Mucosa of stomach (tissue), 1 donor: ENCODE measurements around the gene ALG14.
"Not testable (repeated sequence)": the region's sequence is repeated elsewhere in the genome, so short reads cannot be mapped to it uniquely, and the experiment has no call there.

Experiments
- H3K27me3 ChIP-seq: one replicate; pipeline ENCODE4 v1.7.0; 2013; ENCODE audit warnings: mild to moderate bottlenecking, low read length; ENCODE audit not compliant: control insufficient read depth, insufficient read depth
- H3K36me3 ChIP-seq: one replicate; pipeline ENCODE4 v1.7.0; 2013; ENCODE audit warnings: low read length; ENCODE audit not compliant: control insufficient read depth, insufficient read depth
- H3K4me1 ChIP-seq: one replicate; pipeline ENCODE4 v1.7.0; 2013; ENCODE audit warnings: mild to moderate bottlenecking, low read length; ENCODE audit not compliant: control insufficient read depth, insufficient read depth
- H3K4me3 ChIP-seq: one replicate; pipeline ENCODE4 v1.7.0; 2013; ENCODE audit warnings: low read length
- H3K9ac ChIP-seq: one replicate; pipeline ENCODE4 v1.7.0; 2013; ENCODE audit warnings: mild to moderate bottlenecking, low read length, moderate library complexity
- H3K9me3 ChIP-seq: one replicate; pipeline ENCODE4 v1.7.0; 2013; ENCODE audit warnings: mild to moderate bottlenecking, low read length, moderate library complexity; ENCODE audit not compliant: control insufficient read depth
- donor health status: Pancreatic carcinoma.

ALG14 gene

GRCh38 chr1:95034506-95034905 is 38.2 kb downstream of the ALG14 start:
- Histone ChIP-seq H3K27me3 (no peaks in the 10 kb centered on the region), H3K9me3 (no peaks in the 10 kb centered on the region), H3K9ac (no peak overlapping the region), H3K4me3 (no peak overlapping the region), H3K4me1 (no peaks in the 10 kb centered on the region), H3K36me3 (no peaks in the 10 kb centered on the region)

GRCh38 chr1:95033843-95034242 is 38.9 kb downstream of the ALG14 start:
- H3K9ac ChIP-seq, result no peak overlapping the region
- H3K36me3 ChIP-seq, result no peaks in the 10 kb centered on the region
- H3K27me3 ChIP-seq, result no peaks in the 10 kb centered on the region
- no peaks in the 10 kb centered on the region for H3K4me1 ChIP-seq
- H3K4me3 ChIP-seq, result no peak overlapping the region
- no peaks in the 10 kb centered on the region for H3K9me3 ChIP-seq

- Histone ChIP-seq H3K36me3 (no peaks in the 10 kb centered on the region), H3K4me1 (no peaks in the 10 kb centered on the region), H3K9ac (no peak overlapping the region), H3K4me3 (no peak overlapping the region), H3K27me3 (no peaks in the 10 kb centered on the region), H3K9me3 (no peaks in the 10 kb centered on the region)
Observed at GRCh38 chr1:95029532-95029931, 43.2 kb downstream of the ALG14 start.

GRCh38 chr1:95028954-95029353 is 43.8 kb downstream of the ALG14 start:
- H3K4me1 ChIP-seq, result no peaks in the 10 kb centered on the region
- H3K27me3 ChIP-seq, result no peaks in the 10 kb centered on the region
- no peak overlapping the region for H3K4me3 ChIP-seq
- no peaks in the 10 kb centered on the region for H3K36me3 ChIP-seq
- no peak overlapping the region for H3K9ac ChIP-seq
- no peaks in the 10 kb centered on the region for H3K9me3 ChIP-seq

GRCh38 chr1:95027046-95027445 is 45.7 kb downstream of the ALG14 start:
- Histone ChIP-seq H3K27me3 (no peaks in the 10 kb centered on the region), H3K9ac (no peak overlapping the region), H3K36me3 (no peaks in the 10 kb centered on the region), H3K4me3 (no peak overlapping the region), H3K9me3 (no peaks in the 10 kb centered on the region), H3K4me1 (peaks cover 5% of the 10 kb centered on the region)

GRCh38 chr1:95023399-95024043 is 49.2 kb downstream of the ALG14 start:
- Histone ChIP-seq H3K9me3 (no peaks in the 10 kb centered on the region), H3K4me3 (no peak overlapping the region), H3K9ac (no peak overlapping the region), H3K36me3 (no peaks in the 10 kb centered on the region), H3K4me1 (peaks cover 13% of the 10 kb centered on the region), H3K27me3 (no peaks in the 10 kb centered on the region)

- Histone ChIP-seq H3K4me3 (no peak overlapping the region), H3K9ac (no peak overlapping the region), H3K36me3 (no peaks in the 10 kb centered on the region), H3K4me1 (peaks cover 20% of the 10 kb centered on the region), H3K27me3 (no peaks in the 10 kb centered on the region), H3K9me3 (no peaks in the 10 kb centered on the region)
Observed at GRCh38 chr1:95022644-95022926, 50.2 kb downstream of the ALG14 start.

- Histone ChIP-seq H3K36me3 (no peaks in the 10 kb centered on the region), H3K4me1 (peaks cover 20% of the 10 kb centered on the region), H3K27me3 (no peaks in the 10 kb centered on the region), H3K9me3 (no peaks in the 10 kb centered on the region), H3K9ac (peak overlapping the region; percentile 37), H3K4me3 (no peak overlapping the region)
Observed at GRCh38 chr1:95021805-95022643, 50.7 kb downstream of the ALG14 start.

GRCh38 chr1:95021119-95021518 is 51.6 kb downstream of the ALG14 start:
- Histone ChIP-seq H3K9me3 (no peaks in the 10 kb centered on the region), H3K36me3 (no peaks in the 10 kb centered on the region), H3K4me1 (peaks cover 20% of the 10 kb centered on the region), H3K9ac (no peak overlapping the region), H3K27me3 (no peaks in the 10 kb centered on the region), H3K4me3 (no peak overlapping the region)

GRCh38 chr1:95019466-95019865 is 53.3 kb downstream of the ALG14 start:
- not testable (repeated sequence) for H3K27me3 ChIP-seq, H3K4me3 ChIP-seq, H3K9ac ChIP-seq, H3K36me3 ChIP-seq, H3K9me3 ChIP-seq
- peaks cover 25% of the 10 kb centered on the region for H3K4me1 ChIP-seq

- H3K36me3 ChIP-seq, result no peaks in the 10 kb centered on the region
- no peak overlapping the region for H3K4me3 ChIP-seq
- H3K9ac ChIP-seq, result no peak overlapping the region
- H3K9me3 ChIP-seq, result no peaks in the 10 kb centered on the region
- H3K27me3 ChIP-seq, result no peaks in the 10 kb centered on the region
- H3K4me1 ChIP-seq, result peaks cover 31% of the 10 kb centered on the region
Observed at GRCh38 chr1:95018602-95019369, 54.0 kb downstream of the ALG14 start.

- Histone ChIP-seq H3K4me3 (no peak overlapping the region), H3K9me3 (no peaks in the 10 kb centered on the region), H3K9ac (no peak overlapping the region), H3K27me3 (no peaks in the 10 kb centered on the region), H3K36me3 (no peaks in the 10 kb centered on the region), H3K4me1 (peaks cover 32% of the 10 kb centered on the region)
Observed at GRCh38 chr1:95017775-95018174, 55.0 kb downstream of the ALG14 start.
